ENCODE data around the gene FILIP1L. TPM values are rescaled to one million over a fixed set of nuclear protein-coding genes. Genes with fewer than 3 reads are reported as not detected.

Gene FILIP1L
- total RNA-seq, 2 donors from 2014 or later: 0.19 TPM; not detected in 1

DNA sequence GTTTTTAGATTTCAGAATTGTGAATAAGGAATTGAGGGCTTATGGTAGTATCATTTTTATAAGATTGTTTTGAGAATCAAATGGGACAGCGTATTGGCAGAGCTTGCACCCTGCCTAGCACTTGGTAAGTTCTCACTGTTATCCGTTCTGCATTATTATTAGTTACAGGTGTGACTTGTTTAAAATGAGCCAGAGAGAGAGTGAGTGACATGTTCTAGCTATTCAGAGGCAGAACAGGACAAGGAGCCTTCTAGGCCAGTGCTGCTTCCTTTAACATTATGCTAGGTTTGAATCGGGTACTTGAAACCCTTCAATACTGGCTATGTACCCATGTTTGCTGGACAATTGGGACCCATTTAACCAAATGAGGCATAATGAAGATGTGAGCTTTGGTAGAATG, 133.7 kb downstream of the FILIP1L start:
- H3K4me1 Mint-ChIP-seq (ENCODE audit: low read depth in 2 of 2): no peaks in the 10 kb centered on the region
- no peak overlapping the region for H3K27ac Mint-ChIP-seq
- H3K36me3 Mint-ChIP-seq: peaks cover 4% of the 10 kb centered on the region
- DNase-seq (ENCODE audit: low spot score): no peak
- no peaks in the 10 kb centered on the region for H3K9me3 Mint-ChIP-seq
- H3K27me3 Mint-ChIP-seq: no peaks in the 10 kb centered on the region
- no peak for ATAC-seq
- H3K4me3 Mint-ChIP-seq: no peak overlapping the region

DNA sequence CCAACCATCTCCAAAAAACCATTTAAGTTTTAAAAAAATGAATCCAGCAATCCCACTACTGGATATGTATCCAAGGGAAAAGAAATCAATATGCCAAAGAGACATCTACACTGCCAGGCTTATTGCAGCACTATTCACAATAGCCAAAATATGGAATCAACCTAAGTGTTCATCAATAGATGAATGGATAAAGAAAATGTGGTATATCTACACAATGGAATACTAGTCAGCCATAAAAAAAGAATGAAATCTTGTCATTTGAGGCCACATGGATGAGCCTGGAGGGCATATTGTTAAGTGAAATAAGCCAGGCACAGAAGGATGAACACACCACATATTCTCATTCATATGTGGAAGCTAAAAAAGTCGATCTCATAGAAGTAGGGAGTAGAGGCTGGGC, 136.1 kb downstream of the FILIP1L start:
- ATAC-seq (no peak), DNase-seq (ENCODE audit: low spot score) (no peak)
- no peak overlapping the region for H3K4me3 Mint-ChIP-seq
- no peaks in the 10 kb centered on the region for H3K27me3 Mint-ChIP-seq
- no peaks in the 10 kb centered on the region for H3K4me1 Mint-ChIP-seq (ENCODE audit: low read depth in 2 of 2)
- H3K9me3 Mint-ChIP-seq: no peaks in the 10 kb centered on the region
- peaks cover 4% of the 10 kb centered on the region for H3K36me3 Mint-ChIP-seq
- H3K27ac Mint-ChIP-seq: no peak overlapping the region

DNA sequence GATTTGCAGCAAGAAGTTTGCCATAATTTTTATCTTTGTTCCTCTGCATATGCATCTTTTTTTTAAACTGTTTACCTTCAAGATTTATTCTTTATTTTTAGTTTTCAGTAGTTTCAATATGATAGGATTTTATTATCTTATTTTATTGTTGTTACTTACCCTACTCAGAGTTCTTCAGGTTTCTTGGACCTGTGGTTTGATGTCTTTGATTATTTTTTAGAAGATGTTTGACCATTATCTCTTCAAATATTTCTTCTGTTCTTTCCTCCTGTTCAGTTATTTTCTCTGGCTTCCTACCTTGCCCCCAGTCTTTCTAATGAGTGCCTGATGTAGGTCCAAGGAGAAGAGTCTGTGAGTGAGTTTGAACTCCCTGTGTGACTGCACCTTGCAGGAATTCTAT, 137.7 kb downstream of the FILIP1L start:
- Mint-ChIP-seq H3K9me3 (no peaks in the 10 kb centered on the region), H3K4me1 (ENCODE audit: low read depth in 2 of 2) (no peaks in the 10 kb centered on the region), H3K4me3 (no peak overlapping the region), H3K36me3 (peaks cover 4% of the 10 kb centered on the region), H3K27me3 (no peaks in the 10 kb centered on the region), H3K27ac (no peak overlapping the region)
- DNase-seq (ENCODE audit: low spot score): no peak
- no peak for ATAC-seq

DNA sequence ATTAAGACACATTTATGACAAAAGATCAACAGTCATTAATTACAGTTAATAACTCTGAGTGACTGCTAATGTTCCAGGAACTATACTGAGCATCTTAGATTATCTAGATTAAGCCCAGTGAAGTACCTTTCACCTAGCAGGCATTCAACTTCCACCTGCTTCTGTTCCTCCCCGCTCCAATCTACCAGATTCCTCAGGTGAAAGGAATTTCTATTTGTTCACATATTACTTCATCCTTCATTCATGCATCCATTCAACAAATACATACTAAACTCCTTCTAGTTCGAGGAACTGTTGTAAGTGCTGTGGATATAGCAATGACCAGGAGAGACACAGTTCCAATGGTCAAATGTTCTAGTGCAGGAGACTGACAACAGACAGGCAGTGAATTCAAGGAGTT, 139.3 kb downstream of the FILIP1L start:
- Mint-ChIP-seq H3K36me3 (peaks cover 4% of the 10 kb centered on the region), H3K4me3 (no peak overlapping the region), H3K9me3 (no peaks in the 10 kb centered on the region), H3K27ac (no peak overlapping the region), H3K4me1 (ENCODE audit: low read depth in 2 of 2) (peaks cover 6 to 7% of the 10 kb centered on the region in 2 donors), H3K27me3 (no peaks in the 10 kb centered on the region)
- no peak for ATAC-seq
- DNase-seq (ENCODE audit: low spot score): no peak

DNA sequence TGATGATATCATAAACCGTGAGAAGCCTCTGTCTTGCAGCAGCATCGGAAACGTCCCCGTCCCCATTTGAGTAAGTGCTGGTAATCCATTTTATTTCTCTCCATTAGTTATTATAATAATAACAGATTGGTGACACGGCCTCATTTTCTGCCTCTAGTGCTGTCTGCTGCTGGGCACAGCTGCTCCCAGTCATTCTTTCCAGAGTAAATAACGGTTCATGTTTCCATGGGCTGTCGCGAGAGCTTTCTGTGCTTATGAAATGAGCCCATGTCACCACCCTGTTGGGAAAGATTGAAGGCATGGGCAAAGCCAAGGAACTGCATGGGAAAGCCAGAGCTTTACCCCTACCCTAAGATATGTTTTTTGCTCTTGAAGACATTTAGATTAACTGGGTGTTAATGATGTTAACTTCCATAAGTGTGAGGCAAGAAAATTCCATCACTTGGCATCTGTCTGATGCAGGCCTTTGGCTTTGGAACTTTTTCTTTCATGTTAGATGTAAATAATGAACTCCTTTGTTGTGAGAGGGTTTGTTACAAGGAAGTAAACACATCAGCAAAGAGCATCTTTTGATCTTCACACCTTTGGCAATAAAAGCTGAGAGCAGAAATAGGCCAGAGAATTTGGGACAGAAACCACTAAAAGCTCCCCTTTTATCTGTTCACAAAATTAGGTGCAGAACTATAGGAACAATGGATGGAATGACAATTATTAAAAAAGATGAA, 141.8 kb downstream of the FILIP1L start:
- H3K27ac Mint-ChIP-seq: no peak overlapping the region
- DNase-seq (ENCODE audit: low spot score) (no peak), ATAC-seq (no peak)
- H3K36me3 Mint-ChIP-seq: peaks cover 4% of the 10 kb centered on the region
- H3K9me3 Mint-ChIP-seq: no peaks in the 10 kb centered on the region
- no peak overlapping the region for H3K4me3 Mint-ChIP-seq
- no peaks in the 10 kb centered on the region for H3K27me3 Mint-ChIP-seq
- peaks cover 17 to 23% of the 10 kb centered on the region in 2 donors for H3K4me1 Mint-ChIP-seq (ENCODE audit: low read depth in 2 of 2)

DNA sequence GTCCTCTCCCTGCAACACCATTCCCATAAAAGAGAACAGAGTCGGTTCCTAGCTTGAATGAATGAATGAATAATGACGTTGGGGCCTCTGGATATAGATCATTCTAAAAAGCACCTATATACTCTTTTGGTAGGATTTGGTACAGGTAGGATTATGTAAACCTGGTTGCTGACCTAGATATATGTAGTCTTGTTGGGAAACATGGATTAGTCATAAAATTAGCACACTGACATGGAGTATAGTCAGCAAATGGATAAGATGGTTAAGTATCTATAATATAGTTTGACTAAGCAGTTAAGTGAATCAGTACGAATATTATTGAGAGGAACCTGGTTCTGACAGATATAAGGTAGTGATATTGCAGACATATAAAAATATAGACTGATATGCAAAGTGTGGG, 142.5 kb downstream of the FILIP1L start:
- no peak overlapping the region for H3K27ac Mint-ChIP-seq
- DNase-seq (ENCODE audit: low spot score) (no peak), ATAC-seq (no peak)
- peaks cover 17 to 23% of the 10 kb centered on the region in 2 donors for H3K4me1 Mint-ChIP-seq (ENCODE audit: low read depth in 2 of 2)
- H3K27me3 Mint-ChIP-seq: no peaks in the 10 kb centered on the region
- H3K9me3 Mint-ChIP-seq: no peaks in the 10 kb centered on the region
- no peaks in the 10 kb centered on the region for H3K36me3 Mint-ChIP-seq
- no peak overlapping the region for H3K4me3 Mint-ChIP-seq

DNA sequence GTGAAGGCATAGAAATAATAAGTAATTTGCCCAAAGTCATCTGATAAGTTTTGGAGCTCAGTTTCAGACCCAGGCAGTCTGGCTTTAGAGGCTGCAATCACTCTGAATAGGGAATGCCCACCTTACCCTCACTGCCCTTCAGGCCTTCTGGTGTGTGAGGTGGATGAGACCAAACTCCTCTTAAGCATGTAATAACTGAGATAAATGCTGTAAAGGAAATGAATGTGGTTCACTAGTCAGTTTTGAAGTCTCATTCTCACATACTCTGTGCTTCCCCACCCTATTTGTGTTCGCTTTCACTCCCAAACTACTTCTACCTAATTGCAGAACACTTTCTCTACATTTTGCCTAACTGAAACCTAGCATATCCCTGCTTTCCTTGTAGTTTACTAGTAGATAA, 144.1 kb downstream of the FILIP1L start:
- no peak overlapping the region for H3K27ac Mint-ChIP-seq
- H3K4me1 Mint-ChIP-seq (ENCODE audit: low read depth in 2 of 2): peaks cover 17 to 23% of the 10 kb centered on the region in 2 donors
- no peak for DNase-seq (ENCODE audit: low spot score)
- no peak overlapping the region for H3K4me3 Mint-ChIP-seq
- peak in 1 of 2 donors; percentile 52 for ATAC-seq
- H3K27me3 Mint-ChIP-seq: no peaks in the 10 kb centered on the region
- H3K9me3 Mint-ChIP-seq: no peaks in the 10 kb centered on the region
- H3K36me3 Mint-ChIP-seq: no peaks in the 10 kb centered on the region

DNA sequence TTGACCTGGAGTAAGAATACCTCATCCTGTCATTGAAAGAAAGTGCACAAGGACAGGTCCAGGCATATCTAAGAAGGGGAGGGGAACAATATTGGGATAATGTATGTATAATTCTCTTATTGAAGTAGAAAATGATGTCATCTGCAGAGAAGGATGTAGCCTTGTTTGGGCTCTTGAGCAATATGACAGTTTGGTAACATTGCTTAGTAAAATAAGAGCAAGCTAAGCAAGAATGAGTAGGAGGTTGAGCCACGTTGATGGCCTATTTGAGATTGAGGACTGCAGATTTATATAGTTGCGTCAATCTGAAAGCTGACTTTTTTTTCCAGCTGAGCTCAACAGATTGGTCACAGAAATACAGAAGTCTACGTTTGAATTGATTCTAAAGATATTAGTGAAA, 145.2 kb downstream of the FILIP1L start:
- no peak overlapping the region for H3K27ac Mint-ChIP-seq
- peaks cover 17 to 23% of the 10 kb centered on the region in 2 donors for H3K4me1 Mint-ChIP-seq (ENCODE audit: low read depth in 2 of 2)

DNA sequence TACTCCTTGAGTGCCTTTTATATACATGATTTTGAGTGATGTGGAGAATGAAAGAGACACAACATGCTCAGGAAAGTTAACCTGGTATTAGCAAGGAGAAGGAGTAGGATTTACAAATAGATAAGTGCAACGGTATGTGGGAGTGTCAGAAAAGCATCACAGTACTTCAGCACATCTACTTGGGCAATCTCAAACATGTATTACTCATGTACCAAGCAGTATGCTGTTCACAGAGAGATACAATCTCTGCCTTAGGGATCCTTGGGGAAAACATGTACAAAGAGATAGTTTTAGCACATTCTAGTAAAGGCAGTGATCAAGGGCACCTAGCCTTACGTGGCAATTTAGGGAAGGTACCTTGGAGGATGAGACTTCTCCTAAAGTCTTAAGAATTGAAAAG, 146.5 kb downstream of the FILIP1L start:
- Mint-ChIP-seq H3K27ac (no peak overlapping the region), H3K4me1 (ENCODE audit: low read depth in 2 of 2) (peaks cover 17 to 23% of the 10 kb centered on the region in 2 donors), H3K9me3 (no peaks in the 10 kb centered on the region), H3K4me3 (no peak overlapping the region), H3K27me3 (no peaks in the 10 kb centered on the region), H3K36me3 (no peaks in the 10 kb centered on the region)
- DNase-seq (ENCODE audit: low spot score): no peak
- ATAC-seq: no peak

More for the DNA sequence above, 145.2 kb downstream of the FILIP1L start:
- DNase-seq (ENCODE audit: low spot score) (no peak), ATAC-seq (peak; percentile 55 to 57)
- H3K36me3 Mint-ChIP-seq: no peaks in the 10 kb centered on the region
- peak overlapping the region; percentile 7 for H3K4me3 Mint-ChIP-seq
- H3K27me3 Mint-ChIP-seq: no peaks in the 10 kb centered on the region
- no peaks in the 10 kb centered on the region for H3K9me3 Mint-ChIP-seq

DNA sequence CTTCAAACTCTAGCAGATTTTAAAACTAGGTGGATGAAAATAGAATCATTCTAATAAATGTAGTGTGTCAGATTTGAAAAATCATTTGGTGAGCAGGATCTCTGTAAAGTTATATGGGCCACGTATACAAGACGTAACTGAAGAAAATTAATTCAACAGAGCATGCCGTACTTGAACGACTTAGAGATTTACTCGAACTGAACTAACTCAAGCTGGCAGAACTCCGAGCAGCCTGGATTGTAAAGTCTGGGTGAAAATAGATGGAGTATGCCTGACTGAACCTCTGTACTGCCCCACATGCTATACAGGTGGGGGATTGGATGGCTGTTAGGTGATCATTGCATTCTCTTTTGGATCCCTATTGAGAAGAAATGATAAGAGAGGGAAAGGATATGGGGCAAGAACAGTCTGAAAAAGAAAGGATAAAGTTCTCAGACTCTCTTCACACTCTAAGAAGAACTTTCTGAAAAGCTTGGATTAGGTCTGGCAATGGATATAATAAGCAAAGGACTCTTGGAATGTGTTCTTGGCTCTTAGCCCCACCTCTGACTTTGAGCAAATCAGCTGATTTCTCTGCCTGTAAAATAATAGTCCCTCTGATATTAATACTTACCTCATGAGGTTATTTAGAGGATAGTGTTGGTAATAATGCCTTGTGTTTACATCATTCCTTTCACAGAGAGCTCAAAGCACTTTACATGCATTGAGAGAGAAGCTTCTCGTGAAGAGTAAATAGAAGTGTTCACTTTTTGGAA, 147.5 kb downstream of the FILIP1L start:
- Mint-ChIP-seq H3K4me3 (no peak overlapping the region), H3K4me1 (ENCODE audit: low read depth in 2 of 2) (peaks cover 20 to 23% of the 10 kb centered on the region in 2 donors), H3K27ac (no peak overlapping the region), H3K36me3 (no peaks in the 10 kb centered on the region), H3K27me3 (no peaks in the 10 kb centered on the region), H3K9me3 (no peaks in the 10 kb centered on the region)
- no peak for ATAC-seq
- no peak for DNase-seq (ENCODE audit: low spot score)

DNA sequence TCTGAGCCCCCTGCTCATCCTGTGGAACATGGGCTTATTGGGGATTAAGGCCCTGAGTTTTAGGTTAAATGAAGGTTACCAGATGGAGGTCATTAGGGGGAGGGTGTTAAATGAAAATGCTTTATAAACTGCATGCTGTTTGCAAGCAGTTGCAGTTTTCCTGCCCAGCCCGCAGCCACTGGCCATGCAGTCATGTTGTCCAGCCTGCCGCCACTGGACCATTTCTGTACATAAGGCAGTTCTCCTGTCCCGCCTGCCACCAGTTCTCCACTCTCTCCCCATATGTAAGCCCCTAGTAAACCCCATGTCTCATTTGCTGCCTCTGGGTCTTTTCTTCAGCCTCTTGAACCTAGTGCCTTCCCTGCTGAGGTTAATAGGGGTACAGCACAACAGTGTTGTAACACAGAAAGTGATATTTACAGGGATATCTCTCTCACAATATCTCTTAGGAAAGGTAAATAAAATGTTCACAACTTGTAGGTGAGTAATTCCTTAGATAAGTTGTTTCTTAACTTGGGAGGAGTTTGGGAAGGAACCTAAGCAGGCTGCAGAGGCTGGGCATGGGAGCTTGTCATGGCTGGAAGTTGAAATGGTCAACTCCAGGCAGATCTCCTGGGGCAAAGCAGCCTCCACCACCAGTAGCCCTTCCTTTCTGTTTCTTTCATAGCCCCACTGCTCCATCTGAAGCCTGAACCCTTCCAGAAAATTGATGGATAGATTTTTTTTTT, 148.5 kb downstream of the FILIP1L start:
- Mint-ChIP-seq H3K27me3 (no peaks in the 10 kb centered on the region), H3K36me3 (no peaks in the 10 kb centered on the region), H3K9me3 (no peaks in the 10 kb centered on the region), H3K4me1 (ENCODE audit: low read depth in 2 of 2) (peaks cover 21 to 23% of the 10 kb centered on the region in 2 donors), H3K27ac (no peak overlapping the region), H3K4me3 (no peak overlapping the region)
- DNase-seq (ENCODE audit: low spot score) (no peak), ATAC-seq (no peak)

DNA sequence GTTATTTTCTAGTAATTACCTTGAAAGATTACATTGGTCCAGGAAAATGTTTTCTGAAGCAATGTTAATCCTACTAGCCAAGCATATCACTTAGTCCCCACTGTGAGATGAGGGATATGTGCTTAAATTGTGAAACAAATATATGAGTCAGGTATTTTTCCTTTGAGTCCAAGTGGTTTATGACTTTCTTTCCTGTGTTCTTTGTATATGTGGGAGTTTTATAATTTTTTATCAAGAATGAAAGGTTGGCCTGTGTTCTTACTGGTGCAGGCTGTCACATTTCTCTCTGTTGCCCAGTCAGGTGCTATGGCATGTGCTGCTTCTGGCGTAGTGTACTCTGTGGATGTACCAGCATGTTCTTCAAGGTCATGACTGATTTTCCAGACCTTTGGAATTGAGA, 149.2 kb downstream of the FILIP1L start:
- Mint-ChIP-seq H3K4me3 (no peak overlapping the region), H3K4me1 (ENCODE audit: low read depth in 2 of 2) (peaks cover 14 to 16% of the 10 kb centered on the region in 2 donors), H3K36me3 (no peaks in the 10 kb centered on the region), H3K9me3 (no peaks in the 10 kb centered on the region), H3K27me3 (no peaks in the 10 kb centered on the region), H3K27ac (no peak overlapping the region)
- DNase-seq (ENCODE audit: low spot score): no peak
- ATAC-seq: no peak

DNA sequence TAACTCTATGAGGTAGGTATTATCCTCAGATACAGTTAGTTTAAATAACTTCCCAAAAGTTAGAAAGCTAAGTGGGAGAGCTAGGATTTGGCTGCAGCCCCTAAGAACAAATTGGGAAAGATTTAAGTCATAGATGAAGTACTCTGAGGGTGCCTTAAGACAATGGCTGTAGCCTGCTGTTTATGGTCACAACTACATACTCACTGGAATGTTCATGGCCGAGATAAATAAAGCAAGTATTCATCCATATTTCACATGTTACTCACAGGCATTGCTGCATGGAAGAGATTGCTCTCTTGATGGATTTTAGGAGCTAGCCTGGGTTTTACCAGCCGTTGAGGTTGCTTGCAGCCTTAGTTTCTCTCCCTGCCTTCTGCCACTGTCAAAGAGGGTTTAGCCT, 151.6 kb downstream of the FILIP1L start:
- ATAC-seq: no peak
- H3K4me1 Mint-ChIP-seq (ENCODE audit: low read depth in 2 of 2): peaks cover 0 to 4% of the 10 kb centered on the region in 2 donors

More for the DNA sequence above, 151.6 kb downstream of the FILIP1L start:
- Mint-ChIP-seq H3K36me3 (no peaks in the 10 kb centered on the region), H3K4me3 (no peak overlapping the region), H3K27ac (no peak overlapping the region), H3K27me3 (no peaks in the 10 kb centered on the region), H3K9me3 (no peaks in the 10 kb centered on the region)
- no peak for DNase-seq (ENCODE audit: low spot score)
